ENCODE data around the gene SPCS3.

- TF ChIP-seq CTCF (IDR thresholded peaks at IDR 0.05) (no peak), EZH2phosphoT487 (IDR thresholded peaks at IDR 0.05) (no peak), EZH2 (IDR thresholded peaks at IDR 0.05) (no peak)
Measured at GRCh38 chr4:176302283-176303275, 17.2 kb upstream of the SPCS3 start.
